ENCODE measurements around the gene DCXR.

DCXR gene

GRCh38 chr17:82029990-82030469, 7.5 kb downstream of the DCXR start:
- H3K4me1 Mint-ChIP-seq = peaks cover 18% of the 10 kb centered on the region
- H3K27me3 Mint-ChIP-seq (ENCODE audit: low read depth, poor library complexity) = peaks cover 9% of the 10 kb centered on the region
- no peak for TF ChIP-seq CTCF (IDR thresholded peaks at IDR 0.05)
- H3K4me3 Mint-ChIP-seq = peak overlapping the region; percentile 72
- no peaks in the 10 kb centered on the region for H3K9me3 Mint-ChIP-seq
- DNase-seq = no peak
- H3K27ac Mint-ChIP-seq = no peak overlapping the region
- H3K36me3 Mint-ChIP-seq (ENCODE audit: low read depth) = no peaks in the 10 kb centered on the region

- peaks cover 17% of the 10 kb centered on the region for H3K4me1 Mint-ChIP-seq
- H3K27me3 Mint-ChIP-seq (ENCODE audit: low read depth, poor library complexity) = peaks cover 9% of the 10 kb centered on the region
- no peak for TF ChIP-seq CTCF (IDR thresholded peaks at IDR 0.05)
- H3K9me3 Mint-ChIP-seq = no peaks in the 10 kb centered on the region
- H3K27ac Mint-ChIP-seq = peak overlapping the region; percentile 81
- H3K4me3 Mint-ChIP-seq = peak overlapping the region; percentile 72
- no peak for DNase-seq
- H3K36me3 Mint-ChIP-seq (ENCODE audit: low read depth) = no peaks in the 10 kb centered on the region
Observed at GRCh38 chr17:82029391-82029790, 8.1 kb downstream of the DCXR start.

DNA sequence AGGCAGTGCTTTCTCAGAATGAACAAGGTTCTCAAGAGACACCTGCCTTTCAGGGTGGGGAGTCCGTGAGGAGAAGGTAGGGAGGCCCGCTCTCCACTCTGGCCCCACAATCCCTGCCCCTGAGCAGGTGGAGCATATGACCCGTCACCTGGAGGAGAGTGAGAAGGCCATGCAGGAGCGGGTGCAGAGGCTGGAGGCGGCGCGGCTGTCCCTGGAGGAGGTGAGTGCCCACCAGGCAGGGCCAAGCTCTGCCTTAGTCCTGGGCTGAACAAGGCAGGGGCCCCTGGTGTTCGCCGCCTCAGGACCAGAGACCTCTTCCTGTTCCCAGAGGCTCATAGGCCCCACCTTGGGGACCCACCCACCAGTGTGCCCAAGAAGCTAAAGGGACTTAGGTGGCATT, 8.5 kb downstream of the DCXR start:
- Mint-ChIP-seq H3K4me1 (peaks cover 17% of the 10 kb centered on the region), H3K4me3 (no peak overlapping the region), H3K27me3 (ENCODE audit: low read depth, poor library complexity) (peaks cover 9% of the 10 kb centered on the region), H3K9me3 (no peaks in the 10 kb centered on the region), H3K36me3 (ENCODE audit: low read depth) (no peaks in the 10 kb centered on the region), H3K27ac (no peak overlapping the region)
- TF ChIP-seq CTCF (IDR thresholded peaks at IDR 0.05) = no peak
- DNase-seq = no peak

DNA sequence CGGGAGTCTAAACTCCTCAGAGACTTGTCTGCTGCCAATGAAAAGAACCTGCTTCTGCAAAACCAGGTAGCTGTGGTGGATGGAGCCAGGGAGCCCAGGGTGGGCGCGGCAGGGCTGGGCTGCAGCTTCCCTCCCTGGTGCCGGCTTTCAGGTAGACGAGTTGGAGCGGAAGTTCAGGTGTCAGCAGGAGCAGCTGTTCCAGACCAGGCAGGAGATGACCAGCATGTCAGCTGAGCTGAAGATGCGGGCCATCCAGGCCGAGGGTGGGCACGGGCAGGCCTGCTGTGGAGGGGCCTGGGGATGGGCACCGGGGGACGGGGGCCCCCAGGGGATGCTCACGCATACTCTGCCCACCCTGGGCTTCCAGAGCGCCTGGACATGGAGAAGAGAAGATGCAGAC, 9.3 kb downstream of the DCXR start:
- peaks cover 19% of the 10 kb centered on the region for H3K4me1 Mint-ChIP-seq
- no peak overlapping the region for H3K27ac Mint-ChIP-seq
- no peak overlapping the region for H3K4me3 Mint-ChIP-seq
- H3K36me3 Mint-ChIP-seq (ENCODE audit: low read depth) = no peaks in the 10 kb centered on the region
- H3K27me3 Mint-ChIP-seq (ENCODE audit: low read depth, poor library complexity) = peaks cover 9% of the 10 kb centered on the region
- H3K9me3 Mint-ChIP-seq = no peaks in the 10 kb centered on the region
- no peak for TF ChIP-seq CTCF (IDR thresholded peaks at IDR 0.05)
- DNase-seq = no peak

- Mint-ChIP-seq H3K27ac (no peak overlapping the region), H3K27me3 (ENCODE audit: low read depth, poor library complexity) (peaks cover 3% of the 10 kb centered on the region), H3K36me3 (ENCODE audit: low read depth) (no peaks in the 10 kb centered on the region), H3K4me1 (peaks cover 24% of the 10 kb centered on the region), H3K9me3 (no peaks in the 10 kb centered on the region), H3K4me3 (peak overlapping the region; percentile 52)
- no peak for TF ChIP-seq CTCF (IDR thresholded peaks at IDR 0.05)
- DNase-seq = no peak
Observed at GRCh38 chr17:82025401-82026107, 11.9 kb downstream of the DCXR start.

DNA sequence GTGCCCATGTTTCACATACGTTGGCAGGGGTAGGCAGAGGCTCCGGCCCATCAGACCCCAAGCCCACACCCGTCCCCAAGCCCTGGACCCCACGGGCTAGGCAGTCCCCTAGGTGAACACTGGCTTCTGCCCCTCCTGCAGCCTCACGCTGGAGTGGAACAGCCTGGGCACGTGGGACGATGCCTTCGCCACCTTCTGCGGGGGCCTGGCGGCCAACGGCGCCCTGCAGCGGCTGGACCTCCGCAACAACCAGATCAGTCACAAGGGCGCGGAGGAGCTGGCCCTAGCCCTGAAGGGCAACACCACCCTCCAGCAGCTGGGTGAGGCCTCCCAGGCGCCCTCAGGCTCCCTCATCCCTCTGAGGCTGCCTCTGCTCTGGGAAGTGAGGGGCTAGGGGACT, 12.6 kb downstream of the DCXR start:
- Mint-ChIP-seq H3K27me3 (ENCODE audit: low read depth, poor library complexity) (peaks cover 3% of the 10 kb centered on the region), H3K27ac (no peak overlapping the region), H3K4me3 (no peak overlapping the region), H3K4me1 (peaks cover 26% of the 10 kb centered on the region), H3K36me3 (ENCODE audit: low read depth) (no peaks in the 10 kb centered on the region), H3K9me3 (no peaks in the 10 kb centered on the region)
- DNase-seq = no peak
- no peak for TF ChIP-seq CTCF (IDR thresholded peaks at IDR 0.05)

All from nephron progenitor cell (in vitro differentiated cells).